Mesothelial cell of epicardium (in vitro differentiated cells): ENCODE results near the gene SHISA9. TPM values are rescaled to one million over a fixed set of nuclear protein-coding genes. Genes with fewer than 3 reads are reported as not detected.
A peak's percentile ranks its signal among the peaks of the same experiment; 100 is the strongest.

Experiments
- DNase-seq, 2 experiments: peaks; one replicate each; pipeline ENCODE4 v3.0.0; 2021; ENCODE audit warnings: low spot score in 2 of 2; ENCODE audit not compliant: unreplicated experiment in 2 of 2
- H3K27ac Mint-ChIP-seq: 2 replicates; pipeline ENCODE4 v1.8.0; 2021; ENCODE audit warnings: mixed read lengths
- H3K27me3 Mint-ChIP-seq: 2 replicates; pipeline ENCODE4 v1.8.0; 2021; ENCODE audit warnings: low read depth, mixed read lengths
- H3K36me3 Mint-ChIP-seq: 2 replicates; pipeline ENCODE4 v1.8.0; 2021; ENCODE audit warnings: mixed read lengths
- H3K4me1 Mint-ChIP-seq: 2 replicates; pipeline ENCODE4 v1.8.0; 2021; ENCODE audit warnings: mixed read lengths
- H3K4me3 Mint-ChIP-seq: 2 replicates; pipeline ENCODE4 v1.8.0; 2021; ENCODE audit warnings: mild to moderate bottlenecking, moderate library complexity, mixed read lengths
- H3K9me3 Mint-ChIP-seq: 2 replicates; pipeline ENCODE4 v1.8.0; 2021; ENCODE audit warnings: mixed read lengths
- CTCF ChIP-seq: fragments of 200-600 bp; sonication (generic); IDR thresholded peaks from one replicate; pipeline ENCODE4 v1.5.0; 2021; ENCODE audit warnings: antibody characterized with exemption; ENCODE audit not compliant: unreplicated experiment
- total RNA-seq: library from RNA; stranded (reverse); gene quantifications from 3 replicates; pipeline ENCODE4 v1.2.1, GENCODE V29; 2021

SHISA9 gene
- total RNA-seq, 1 donor from 2014 or later: 0.04 TPM

DNA sequence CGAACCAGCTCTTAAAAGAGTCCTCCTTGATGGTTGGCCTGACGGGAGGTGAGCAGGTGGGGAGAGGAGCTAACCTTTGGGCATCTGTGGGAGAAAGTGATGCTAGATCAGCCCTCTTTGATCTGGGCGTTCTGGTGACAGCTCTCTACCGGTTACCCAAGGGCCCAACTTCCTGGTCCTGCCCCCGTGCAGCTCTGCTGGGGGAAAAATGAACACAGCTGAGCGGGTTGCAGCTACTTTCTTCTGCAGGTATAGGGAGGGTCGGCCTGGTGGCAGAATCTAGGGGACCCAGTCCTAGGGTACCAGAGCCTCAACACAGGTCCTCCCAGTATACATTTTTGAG is 2.9 kb downstream of the SHISA9 start:
- H3K27ac Mint-ChIP-seq: no peak overlapping the region
- H3K9me3 Mint-ChIP-seq: no peaks in the 10 kb centered on the region
- DNase-seq: no peak
- TF ChIP-seq CTCF: no peak
- no peaks in the 10 kb centered on the region for H3K36me3 Mint-ChIP-seq
- H3K4me3 Mint-ChIP-seq: no peak overlapping the region
- peaks cover 2% of the 10 kb centered on the region for H3K4me1 Mint-ChIP-seq
- H3K27me3 Mint-ChIP-seq: peaks cover 90% of the 10 kb centered on the region

DNA sequence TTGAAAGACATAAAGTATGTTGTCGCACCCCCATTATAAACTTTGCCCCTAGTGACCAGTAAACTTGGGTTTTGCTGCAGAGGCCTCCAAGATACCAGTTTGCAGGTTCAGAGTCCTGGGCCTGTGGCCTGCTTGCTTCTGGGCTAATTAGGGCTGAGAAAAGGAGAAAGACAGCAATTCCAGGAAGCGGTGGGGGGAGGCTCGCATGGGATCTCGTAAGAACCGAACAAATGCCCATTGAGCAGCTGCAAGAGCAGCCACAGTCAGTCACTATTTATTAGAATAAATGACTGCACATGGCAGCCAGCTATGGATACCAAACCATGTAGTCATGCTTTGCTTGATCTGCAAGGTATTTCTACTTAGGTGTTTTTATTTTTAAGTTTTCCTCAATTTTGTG is 4.9 kb downstream of the SHISA9 start:
- no peak for DNase-seq
- Mint-ChIP-seq H3K36me3 (no peaks in the 10 kb centered on the region), H3K4me1 (peaks cover 2% of the 10 kb centered on the region), H3K27ac (no peak overlapping the region), H3K4me3 (no peak overlapping the region), H3K27me3 (peaks cover 80% of the 10 kb centered on the region), H3K9me3 (no peaks in the 10 kb centered on the region)
- TF ChIP-seq CTCF: no peak

DNA sequence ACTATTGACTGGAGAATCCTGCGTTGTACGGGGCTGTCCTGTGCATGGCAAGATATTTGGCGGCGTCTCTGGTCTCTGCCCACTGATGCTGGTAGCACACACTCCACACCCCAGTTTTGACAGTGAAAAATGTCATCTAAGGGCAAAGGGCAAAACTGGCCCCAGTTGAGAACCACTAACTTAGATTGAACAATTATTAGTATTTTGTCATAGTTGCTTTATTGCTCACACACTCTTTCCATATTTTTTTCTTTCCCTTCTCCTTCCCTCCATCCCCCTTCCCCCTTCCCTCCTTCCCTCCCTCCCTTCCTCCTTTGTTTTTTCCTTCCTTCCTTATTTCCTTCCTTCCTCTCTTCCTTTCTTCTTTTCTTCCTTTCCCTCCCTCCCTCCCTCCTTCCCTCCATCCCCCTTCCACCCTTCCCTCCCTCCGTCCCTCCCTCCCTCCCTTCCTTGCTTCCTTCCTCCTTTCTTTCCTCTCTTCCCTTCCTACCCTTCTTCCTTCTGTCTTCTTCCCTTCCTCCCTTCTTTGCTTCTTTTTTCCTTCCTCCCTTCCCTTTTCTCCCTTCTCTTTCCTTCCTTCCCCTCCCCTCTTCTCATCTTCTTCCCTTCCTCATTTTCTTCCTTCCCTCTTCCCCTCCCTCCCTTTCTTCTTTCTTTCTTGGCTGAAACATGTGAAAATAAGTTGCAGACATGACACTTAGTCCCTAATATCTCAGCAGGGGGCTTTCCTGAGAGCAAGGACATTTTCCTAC is 5.5 kb downstream of the SHISA9 start:
- no peak for DNase-seq
- no peaks in the 10 kb centered on the region for H3K36me3 Mint-ChIP-seq
- TF ChIP-seq CTCF: no peak
- no peaks in the 10 kb centered on the region for H3K9me3 Mint-ChIP-seq
- H3K4me3 Mint-ChIP-seq: no peak overlapping the region
- H3K4me1 Mint-ChIP-seq: peaks cover 2% of the 10 kb centered on the region
- H3K27ac Mint-ChIP-seq: no peak overlapping the region
- H3K27me3 Mint-ChIP-seq: peaks cover 81% of the 10 kb centered on the region

GRCh38 chr16:12907670-12908233 is 6.4 kb downstream of the SHISA9 start:
- Mint-ChIP-seq H3K4me3 (no peak overlapping the region), H3K36me3 (no peaks in the 10 kb centered on the region), H3K9me3 (no peaks in the 10 kb centered on the region), H3K4me1 (no peaks in the 10 kb centered on the region), H3K27me3 (peaks cover 77% of the 10 kb centered on the region), H3K27ac (no peak overlapping the region)
- no peak for DNase-seq
- peak; percentile 14 for TF ChIP-seq CTCF

DNA sequence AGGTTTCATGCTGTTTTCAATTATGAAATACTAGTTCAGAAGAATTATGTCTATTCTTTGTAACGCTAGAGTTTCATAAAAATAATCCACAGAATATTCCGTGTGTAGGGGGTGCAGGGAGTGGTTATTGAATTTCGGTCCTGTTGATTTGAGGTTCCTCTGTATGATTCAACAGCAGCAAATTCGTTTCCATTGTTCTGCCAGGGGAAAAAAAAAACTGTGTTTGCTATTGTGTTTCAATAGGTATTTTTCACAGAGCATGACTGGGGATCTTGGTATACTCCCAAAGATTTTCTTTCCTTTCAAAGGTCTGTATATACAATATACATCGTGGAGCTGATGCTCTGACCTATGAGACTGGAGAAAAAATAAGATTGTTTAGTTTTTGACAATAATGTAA is 15.8 kb downstream of the SHISA9 start:
- DNase-seq: no peak
- no peak overlapping the region for H3K4me3 Mint-ChIP-seq
- no peak for TF ChIP-seq CTCF
- no peaks in the 10 kb centered on the region for H3K36me3 Mint-ChIP-seq
- peaks cover 4% of the 10 kb centered on the region for H3K9me3 Mint-ChIP-seq
- H3K4me1 Mint-ChIP-seq: no peaks in the 10 kb centered on the region
- peaks cover 2% of the 10 kb centered on the region for H3K27me3 Mint-ChIP-seq
- H3K27ac Mint-ChIP-seq: no peak overlapping the region
